ENCODE measurements around the gene AGAP5. TPM values are rescaled to one million over a fixed set of nuclear protein-coding genes. Genes with fewer than 3 reads are reported as not detected.
"Not testable (repeated sequence)": the region's sequence is repeated elsewhere in the genome, so short reads cannot be mapped to it uniquely, and the experiment has no call there.

The AGAP5 gene
- 0.87 and 1.8 TPM in 2 replicates for total RNA-seq

DNA sequence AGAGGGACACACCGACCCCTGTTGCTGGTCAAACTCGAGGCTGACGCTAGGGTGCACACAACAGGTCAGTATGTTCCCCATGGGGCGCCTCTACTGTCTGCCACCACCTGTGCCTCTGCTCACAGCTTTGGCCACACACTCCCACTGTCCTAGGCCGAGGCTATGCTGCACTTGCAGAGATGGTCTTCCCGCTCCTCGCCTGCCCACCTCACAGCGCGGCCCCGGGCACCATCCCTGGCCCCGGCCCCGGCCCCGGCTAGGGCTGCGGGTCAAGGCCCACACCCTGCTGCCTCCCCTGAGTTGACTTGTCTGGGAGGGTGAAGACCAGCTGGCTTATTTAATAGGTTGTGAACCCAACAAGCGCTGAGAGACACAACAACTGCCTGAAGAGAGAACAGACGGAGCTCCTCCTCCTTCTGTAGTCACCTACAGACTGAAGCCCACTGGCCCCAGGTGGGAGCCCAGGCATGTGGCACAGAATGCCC lies at the start of gene AGAP5:
Gene AGAP5, minus strand, starts transcription at position 435 of the 485 bp plus-strand sequence. Its CDS starts 354 bp downstream, at position 81.
- not testable (repeated sequence) for DNase-seq (ENCODE audit: low read depth in 2 of 2)

DNA sequence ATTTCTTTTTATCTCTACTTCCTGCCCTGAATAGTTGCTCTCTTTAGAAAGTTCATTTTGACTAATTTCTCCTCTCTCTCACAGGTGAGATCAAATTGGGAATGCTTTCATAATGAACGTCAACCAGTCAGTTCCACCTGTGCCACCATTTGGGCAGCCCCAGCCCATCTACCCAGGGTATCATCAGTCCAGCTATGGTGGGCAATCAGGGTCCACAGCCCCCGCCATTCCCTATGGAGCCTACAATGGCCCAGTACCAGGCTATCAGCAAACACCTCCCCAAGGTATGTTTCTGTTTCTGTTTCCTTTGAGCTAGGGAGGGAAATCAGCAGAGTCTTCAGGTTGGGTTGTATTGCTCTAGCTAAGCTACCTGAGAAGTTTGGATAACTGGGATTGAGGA lies 48.8 kb upstream of the AGAP5 start:
- DNase-seq (ENCODE audit: low read depth in 2 of 2): no peak

DNA sequence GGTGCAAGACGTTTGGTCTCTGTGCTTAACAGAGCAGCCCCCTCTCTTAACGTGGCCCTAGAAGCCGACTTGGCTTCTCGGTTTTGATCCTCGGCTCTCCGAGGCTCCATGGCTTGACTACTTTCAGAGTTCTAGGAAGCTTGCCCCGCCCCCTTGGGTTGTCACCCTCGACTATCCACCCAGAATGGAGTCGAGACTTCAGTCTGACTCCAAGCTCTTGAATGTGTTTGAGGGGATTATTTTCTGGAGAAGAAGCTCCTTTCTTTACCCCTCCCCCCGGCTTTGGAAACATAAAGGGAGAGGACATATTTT lies 46.7 kb upstream of the AGAP5 start:
- peak in 1 of 2 donors; percentile 74 for DNase-seq (ENCODE audit: low read depth in 2 of 2)

DNA sequence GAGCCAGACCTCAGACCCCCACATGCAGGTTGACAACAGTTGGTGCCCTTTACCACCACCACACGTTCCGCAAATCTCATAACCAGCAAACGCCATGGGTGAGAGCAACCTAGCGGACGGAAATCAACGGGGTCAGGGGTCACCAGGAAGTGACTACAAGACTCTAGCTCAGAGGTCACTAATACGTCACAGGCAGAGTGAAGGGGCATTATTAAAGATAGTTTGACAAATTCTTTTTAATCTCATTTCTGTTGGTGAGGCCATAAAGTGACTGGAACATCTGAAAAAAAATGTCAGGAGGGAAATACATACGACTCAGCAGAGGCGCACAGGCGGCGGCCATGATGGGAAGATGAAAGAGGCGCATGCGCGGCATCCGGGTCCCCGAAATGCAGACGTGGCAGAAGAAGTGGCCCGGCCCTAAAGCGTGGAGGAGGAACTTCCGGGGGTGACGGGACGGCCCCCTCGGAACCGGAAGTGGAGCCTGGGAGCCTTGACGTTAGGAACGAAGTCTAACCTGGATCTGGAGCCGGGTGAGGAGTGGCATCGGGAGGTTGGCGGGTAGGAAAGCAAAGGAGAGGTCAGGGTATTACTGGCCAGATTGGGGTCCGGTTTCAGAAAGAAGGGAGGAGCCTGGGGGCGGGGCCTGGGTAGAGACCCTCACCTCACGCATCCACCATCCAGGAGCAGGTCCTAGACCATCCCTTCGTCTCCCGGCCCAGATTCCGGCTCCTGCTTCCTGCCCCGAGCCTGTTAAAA lies 46.2 kb upstream of the AGAP5 start, which contains the start of gene SEC24C:
Gene SEC24C, plus strand, starts transcription at position 468 of the 759 bp plus-strand sequence. CDS start 2,461 bp downstream, outside the sequence.
- DNase-seq (ENCODE audit: low read depth in 2 of 2): peak; percentile 97

DNA sequence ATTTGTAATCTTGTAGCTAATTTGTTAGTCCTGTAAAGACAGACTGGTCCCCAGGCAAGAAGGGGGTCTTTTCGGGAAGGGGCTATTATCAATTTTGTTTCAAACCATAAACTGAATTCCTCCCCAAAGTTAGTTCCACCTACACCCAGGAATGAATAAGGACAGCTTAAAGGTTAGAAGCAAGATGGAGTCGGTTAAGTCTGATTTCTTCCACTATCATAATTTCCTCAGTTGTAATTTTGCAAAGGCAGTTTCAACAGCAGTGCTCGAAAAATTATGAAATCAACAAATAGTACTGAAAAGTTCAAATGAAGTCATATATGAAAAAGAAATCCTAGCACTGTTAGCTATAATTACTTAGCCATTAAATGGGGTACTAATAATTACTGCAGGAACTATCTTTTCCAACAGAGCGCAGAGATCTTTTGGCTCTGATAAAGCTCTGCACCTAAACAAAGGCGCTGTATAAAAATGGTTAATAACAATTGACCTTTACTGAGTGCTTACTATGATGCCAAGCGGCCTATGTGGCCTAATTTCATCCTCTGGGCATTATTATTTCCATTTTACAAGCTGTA lies 45.5 kb upstream of the AGAP5 start:
- no peak for DNase-seq (ENCODE audit: low read depth in 2 of 2)

DNA sequence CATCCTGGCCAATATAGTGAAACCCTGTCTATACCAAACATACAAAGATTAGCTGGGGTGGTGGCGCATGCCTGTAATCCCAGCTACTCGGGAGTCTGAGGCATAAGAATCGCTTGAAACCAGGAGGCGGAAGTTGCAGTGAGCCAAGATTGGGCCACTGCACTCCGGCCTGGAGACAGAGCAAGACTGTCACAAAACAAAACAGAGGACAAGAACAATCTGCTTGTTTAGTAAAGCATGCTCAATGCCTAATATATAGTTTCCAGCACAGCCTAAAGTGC lies 44.5 kb upstream of the AGAP5 start:
- DNase-seq (ENCODE audit: low read depth in 2 of 2): no peak

DNA sequence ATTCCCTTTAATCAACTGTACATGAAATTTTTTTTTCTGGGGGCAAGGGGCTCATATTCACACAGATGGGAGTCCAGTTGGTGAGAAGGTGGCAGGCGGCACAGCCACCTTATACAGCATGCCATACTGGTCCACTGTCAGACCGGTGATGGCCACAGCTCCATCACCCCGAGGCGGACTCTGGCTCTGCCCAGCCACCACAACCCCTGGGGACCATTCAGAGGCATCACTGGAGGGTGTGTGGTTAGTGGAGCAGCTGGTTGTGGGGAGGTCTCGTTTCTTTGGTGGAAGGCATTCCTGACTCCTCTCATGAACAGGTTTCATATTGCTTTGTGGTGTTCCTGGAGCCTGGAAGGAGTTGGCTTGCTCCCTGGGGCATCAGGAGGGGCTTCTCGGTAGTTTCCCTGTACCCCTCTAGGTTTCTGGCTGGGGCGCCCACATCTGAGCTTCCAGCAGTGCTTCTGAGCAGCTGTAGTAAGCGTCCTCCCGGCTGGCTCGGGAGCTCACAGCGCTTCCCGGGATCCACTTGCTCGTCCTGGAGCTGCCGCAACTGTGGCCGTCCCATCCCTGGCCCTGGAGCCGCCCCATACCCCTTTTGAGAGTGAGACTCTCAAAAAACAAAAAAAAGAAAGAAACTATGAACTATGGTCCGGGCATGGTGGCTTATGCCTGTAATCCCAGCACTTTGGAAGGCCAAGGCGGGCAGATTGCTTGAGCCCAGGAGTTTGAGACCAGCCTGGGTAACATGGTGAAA lies 42.8 kb upstream of the AGAP5 start:
- DNase-seq (ENCODE audit: low read depth in 2 of 2): not testable (repeated sequence)

DNA sequence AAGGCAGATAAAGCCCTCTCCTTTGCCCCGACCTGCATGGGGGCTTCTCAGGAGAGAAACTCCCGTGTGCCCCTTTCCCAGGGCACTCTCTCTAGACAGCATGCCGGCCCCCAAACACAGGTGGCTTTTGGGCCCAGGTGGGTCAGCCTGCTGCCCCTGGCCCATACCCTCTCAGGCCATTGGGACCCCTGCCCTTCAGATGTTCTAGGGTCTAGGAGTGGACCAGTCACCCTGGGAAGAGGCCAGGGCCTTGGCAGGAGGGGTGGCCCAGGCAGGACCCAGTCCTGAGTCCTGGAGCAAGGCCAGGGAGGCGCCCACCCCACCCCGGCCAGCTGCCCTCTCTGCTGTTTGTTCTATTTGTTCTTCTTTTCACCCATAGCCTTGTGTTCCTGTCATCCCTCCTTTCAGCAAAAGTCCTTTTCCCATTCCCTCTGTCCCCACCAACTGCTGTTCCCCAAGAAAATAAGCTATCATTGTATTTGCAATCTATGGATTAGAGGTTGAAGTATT lies 36.9 kb upstream of the AGAP5 start:
- DNase-seq (ENCODE audit: low read depth in 2 of 2): no peak

DNA sequence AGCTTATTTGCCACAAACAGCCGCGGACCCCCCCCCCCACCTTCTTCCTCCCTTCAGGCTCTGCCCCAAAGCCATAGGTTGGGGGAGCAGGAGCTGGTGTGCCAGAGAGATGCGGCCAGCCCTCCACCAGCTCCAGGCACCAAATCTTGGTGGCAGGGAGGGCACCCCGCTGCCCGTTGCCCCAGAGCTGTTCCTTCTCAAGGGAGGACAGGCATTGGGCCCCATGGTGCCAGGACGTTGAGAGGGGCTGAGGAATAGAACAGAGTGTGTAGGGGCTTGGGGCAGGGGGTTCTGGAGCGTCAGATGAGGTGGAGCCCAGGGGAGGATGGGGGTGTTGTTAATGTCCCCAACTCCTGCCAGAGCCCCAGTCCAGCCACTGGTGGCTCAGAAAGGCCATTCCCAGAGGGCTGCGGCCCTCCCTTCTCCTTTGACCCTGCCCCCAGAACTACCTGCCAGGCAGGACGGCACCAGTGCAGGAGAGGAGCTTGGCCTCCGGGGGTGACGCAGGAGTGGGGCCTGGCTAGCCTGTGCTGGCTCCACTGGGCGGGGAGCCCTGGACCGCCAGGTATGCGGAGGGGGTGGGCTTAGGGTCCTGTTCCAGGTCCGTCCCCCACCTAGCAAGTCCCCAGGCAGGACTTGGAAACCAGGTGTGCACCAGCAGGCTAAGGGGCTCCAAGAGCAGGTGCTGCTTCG lies 36.3 kb upstream of the AGAP5 start:
- DNase-seq (ENCODE audit: low read depth in 2 of 2): no peak

DNA sequence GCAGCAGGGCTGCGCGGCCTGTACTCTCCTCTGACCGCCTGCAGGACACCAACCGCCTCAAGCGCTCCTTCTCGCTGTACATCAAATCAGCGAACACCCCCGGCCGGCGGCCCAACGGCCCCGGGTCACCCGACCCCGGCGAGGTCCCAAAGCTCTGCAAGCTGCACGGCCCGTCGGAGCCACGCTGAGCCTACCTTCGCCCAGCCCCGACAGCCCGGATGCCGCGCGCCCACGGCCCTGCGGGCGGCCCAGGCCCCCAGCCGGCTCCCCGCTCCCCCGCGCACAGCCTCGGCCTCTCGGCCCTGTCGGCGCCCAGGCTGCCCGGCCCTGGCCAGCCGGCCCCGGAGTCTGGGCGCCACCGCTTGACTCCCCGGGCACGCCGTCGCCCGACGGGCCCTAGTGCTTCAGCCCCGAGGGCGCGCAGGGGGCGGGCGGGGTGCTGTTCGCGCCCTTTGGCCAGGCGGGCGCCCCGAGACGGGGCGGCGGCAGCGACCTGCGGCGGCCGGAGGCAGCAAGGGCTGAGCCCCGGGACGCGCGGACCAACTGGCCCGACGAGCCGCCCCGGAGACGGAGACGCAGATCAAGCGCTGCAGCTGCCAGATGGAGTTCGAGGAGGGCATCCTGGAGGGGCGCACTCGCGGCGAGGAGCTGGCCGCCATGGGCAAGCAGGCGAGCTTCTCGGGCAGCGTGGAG lies 35.2 kb upstream of the AGAP5 start:
- DNase-seq (ENCODE audit: low read depth in 2 of 2): no peak

DNA sequence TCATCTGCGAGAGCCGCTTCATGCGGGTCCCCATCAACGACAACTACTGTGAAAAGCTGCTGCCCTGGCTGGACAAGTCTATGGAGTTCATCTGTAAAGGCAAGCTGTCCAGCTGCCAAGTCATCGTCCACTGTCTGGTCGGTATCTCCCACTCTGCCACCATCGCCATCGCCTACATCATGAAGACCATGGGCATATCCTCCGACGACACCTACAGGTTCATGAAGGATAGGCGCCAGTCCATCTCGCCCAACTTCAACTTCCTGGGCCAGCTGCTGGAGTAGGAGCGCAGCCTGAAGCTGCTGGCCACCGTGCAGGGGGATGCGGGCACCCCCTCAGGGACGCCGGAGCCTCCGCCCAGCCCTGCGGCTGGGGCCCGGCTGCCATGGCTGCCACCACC lies 34.5 kb upstream of the AGAP5 start:
- DNase-seq (ENCODE audit: low read depth in 2 of 2): no peak

DNA sequence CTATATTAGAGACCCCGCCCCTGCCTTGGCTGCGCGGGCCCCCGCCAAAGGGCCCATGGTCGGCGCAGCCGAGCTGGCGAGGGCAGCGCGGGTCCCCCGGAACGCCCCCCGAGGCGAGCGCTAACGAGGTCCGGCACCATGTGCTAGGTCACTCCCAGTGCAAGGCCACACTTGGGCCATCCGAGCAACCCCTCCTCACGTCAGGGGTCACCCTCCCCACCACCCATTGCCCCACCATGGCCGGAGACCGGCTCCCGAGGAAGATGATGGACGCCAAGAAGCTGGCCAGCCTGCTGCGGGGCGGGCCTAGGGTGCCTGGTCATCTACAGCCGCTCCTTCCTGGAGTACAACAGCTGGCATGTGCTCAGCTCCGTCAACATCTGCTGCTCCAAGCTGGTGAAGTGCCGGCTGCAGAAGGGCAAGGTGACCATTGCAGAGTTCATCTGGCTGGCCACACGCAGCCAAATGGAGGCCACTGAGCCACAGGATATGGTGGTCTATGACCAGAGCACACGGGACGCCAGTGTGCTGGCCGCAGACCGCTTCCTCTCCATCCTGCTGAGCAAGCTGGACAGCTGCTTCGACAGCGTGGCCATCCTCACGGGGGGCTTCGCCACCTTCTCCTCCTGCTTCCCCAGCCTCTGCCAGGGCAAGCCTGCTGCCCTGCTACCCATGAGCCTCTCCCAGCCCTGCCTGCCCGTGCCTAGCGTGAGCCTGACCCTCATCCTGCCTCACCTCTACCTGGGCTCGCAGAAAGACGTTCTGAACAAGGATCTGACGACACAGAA lies 33.9 kb upstream of the AGAP5 start:
- no peak for DNase-seq (ENCODE audit: low read depth in 2 of 2)

DNA sequence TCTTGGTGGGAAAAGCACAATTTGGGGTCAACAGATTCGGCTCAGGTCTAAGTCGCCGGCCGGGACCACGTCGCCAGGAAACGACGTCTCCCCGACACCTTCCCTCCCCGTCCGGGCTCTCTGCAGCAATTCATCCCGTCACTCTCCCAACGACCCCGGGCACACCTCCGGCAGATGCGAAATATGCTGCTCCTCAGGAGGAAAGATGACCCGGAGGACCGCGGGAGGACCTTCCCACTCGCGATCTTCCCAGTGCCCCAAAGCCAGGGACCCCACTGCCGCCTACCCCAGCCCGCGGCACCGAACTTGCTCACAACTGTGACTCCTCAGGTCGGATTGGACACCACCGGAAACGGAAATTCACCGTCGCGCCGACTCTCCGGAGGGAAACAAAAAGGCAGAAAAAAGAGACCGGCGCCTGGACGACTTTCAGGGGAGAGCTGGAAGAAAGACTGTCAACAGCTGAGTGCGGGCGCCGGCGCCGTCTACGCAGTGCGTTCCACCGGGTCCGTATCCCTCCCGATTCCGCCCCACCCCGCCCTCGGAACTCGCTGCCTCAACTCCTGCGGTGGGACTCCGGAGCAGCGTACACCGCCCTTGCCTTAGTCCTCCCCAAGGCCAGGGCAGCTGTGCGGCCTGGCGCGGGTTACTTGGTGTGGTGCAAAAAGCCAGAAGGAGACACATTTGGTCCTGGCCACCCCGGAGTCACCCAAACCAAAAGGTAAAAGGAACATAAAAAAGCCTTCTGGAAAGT lies 32.4 kb upstream of the AGAP5 start:
- DNase-seq (ENCODE audit: low read depth in 2 of 2): peak; percentile 89 to 92

DNA sequence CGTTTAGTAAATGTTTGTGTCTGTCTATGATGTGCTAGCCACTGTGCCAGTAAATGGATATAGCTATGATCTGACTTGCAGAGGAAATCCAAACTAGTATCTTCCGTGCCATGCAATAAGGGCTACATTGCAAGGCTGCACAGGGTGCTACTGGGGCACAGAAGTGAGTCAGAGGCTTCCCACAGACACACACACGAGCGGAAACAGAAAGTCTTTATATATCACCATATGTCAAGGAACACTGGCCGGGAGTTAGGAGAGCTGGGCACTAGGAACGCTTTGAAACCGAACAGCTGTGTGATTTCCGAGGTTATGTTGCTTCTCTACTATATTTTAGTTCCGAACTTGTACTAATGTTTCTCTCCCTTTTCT lies 31.9 kb upstream of the AGAP5 start:
- peak in 1 of 2 donors; percentile 77 for DNase-seq (ENCODE audit: low read depth in 2 of 2)

DNA sequence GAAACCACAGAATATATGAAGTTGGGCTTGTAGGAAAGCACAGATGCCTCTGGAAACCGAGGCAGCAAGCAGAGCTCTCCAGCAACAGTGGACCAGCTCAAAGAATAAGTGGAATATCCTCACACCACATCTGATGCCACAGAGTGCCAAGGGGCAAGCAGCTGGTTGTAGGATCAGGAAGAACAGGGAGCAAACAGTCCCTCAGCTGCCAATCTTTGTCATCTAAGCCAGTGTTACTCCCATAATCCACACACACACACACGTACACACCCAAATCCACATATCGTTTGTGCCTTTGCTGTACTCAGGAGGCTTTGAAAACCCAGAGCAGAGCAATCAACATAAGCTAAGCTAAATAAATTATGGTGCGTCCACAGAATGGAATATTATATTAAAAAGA lies 25.6 kb upstream of the AGAP5 start:
- no peak for DNase-seq (ENCODE audit: low read depth in 2 of 2)

DNA sequence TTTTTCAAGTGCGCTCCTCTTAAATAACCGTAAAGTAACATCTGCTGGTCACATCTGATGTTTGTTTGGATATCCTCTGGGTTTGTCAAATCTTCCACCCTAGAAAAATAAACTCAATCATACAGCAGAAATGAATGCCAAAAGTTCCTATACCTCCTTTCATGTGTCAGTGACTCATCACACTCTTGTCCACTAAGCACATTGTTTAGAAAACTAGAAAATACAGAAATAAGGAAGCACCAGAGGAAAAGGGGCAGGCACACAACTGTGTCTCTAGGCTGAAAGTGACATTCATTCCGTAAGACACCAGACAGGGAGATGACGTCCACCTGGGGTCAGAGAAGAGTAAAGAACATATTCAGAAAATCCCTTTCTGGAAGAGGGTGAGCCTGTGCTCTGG lies 22.7 kb upstream of the AGAP5 start:
- DNase-seq (ENCODE audit: low read depth in 2 of 2): peak; percentile 50 to 70

DNA sequence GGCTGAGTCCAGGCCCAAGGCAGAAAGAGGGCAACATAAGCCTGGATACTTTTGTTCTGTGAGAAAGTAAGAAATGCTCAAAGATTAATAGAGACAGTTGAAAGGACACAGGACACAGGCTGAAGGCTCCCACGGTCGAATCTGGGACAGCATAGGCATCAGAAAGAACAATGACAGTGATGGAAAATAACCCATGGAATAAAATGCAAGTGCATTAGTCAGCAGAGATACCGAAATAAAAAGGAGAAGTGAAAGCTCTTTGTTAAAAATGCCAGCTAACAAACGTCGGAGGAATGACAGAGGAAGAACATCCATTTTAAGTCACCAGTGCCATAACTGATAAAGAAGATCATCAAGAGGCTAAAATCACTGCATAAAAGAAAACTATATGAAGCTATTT lies 19.6 kb upstream of the AGAP5 start:
- DNase-seq (ENCODE audit: low read depth in 2 of 2): no peak

DNA sequence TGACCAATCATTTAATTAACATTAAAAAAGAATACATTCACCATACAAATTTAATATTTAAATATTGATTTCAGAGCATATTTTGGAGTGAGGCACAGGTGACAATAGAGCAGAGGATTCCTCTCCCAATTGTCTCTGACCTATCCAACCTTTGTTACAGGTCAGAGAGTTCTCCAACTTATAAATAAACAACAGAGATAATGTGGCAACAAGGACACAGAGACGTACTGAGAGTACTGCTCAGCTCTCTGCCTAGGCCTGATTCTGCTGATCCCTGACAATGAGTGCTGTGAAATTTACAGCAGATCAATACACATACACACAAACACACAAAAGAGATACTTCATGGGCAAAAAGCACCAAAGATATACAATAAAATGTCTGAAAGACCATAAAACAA lies 18.3 kb upstream of the AGAP5 start:
- no peak for DNase-seq (ENCODE audit: low read depth in 2 of 2)
